Measurements from ENCODE around the gene TDRD3.

GRCh38 chr13:60351855-60352615, 45.0 kb upstream of the TDRD3 start:
- TF ChIP-seq CTCF (IDR thresholded peaks at IDR 0.05): no peak
- TF ChIP-seq POLR2AphosphoS5 (IDR thresholded peaks at IDR 0.05): no peak

Data from breast epithelium (tissue), 3 donors.